Activated T-cell treated with anti-CD3 and anti-CD28 coated beads for 48 hours (primary cell): Measurements from ENCODE around the gene CPNE1.

Experiments used
- DNase-seq: peaks from one replicate; pipeline ENCODE4 v3.0.0-alpha.2; 2020; ENCODE audit warnings: low read depth

Gene CPNE1

GRCh38 chr20:35619196-35620095, 45.3 kb downstream of the CPNE1 start:
- peak; percentile 82 for DNase-seq

DNA sequence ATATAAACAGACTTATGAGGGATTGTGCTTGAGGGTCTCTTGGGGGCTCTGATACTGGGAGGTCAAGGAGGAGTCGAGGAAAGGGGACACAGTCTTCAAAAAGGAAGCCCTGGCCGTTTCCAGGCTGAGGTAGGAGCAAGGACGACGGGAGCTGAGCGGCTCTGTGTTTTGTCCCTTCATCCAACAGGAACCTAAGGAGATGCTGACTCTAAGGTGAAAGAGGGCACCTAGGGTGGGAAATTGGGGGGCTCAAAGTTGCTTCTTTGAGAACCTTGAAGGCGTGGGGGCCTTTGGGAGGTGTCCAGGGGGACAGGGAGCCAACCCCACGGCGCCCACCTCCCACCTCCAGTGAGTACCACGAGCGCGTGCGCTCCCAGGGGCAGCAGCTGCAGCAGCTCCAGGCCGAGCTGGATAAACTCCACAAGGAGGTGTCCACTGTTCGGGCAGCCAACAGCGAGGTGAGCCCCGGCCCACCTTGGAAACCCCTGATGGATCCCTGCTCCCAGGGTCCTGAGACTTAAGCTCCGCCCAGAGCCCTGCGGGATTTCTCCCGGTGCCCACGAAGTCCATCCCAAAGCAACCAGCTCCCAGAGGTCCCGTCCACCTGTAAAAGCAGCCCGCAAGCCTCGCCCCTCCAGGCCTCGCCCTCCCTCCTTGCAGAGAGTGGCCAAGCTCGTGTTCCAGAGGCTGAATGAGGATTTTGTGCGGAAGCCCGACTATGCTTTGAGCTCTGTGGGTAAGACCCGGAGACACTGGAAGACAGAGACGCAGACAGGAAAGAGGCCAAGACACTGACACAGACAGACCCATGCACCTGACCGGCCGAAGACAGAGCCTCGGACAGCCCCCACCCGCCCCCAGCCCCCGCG, 46.2 kb downstream of the CPNE1 start:
- DNase-seq, result no peak

DNA sequence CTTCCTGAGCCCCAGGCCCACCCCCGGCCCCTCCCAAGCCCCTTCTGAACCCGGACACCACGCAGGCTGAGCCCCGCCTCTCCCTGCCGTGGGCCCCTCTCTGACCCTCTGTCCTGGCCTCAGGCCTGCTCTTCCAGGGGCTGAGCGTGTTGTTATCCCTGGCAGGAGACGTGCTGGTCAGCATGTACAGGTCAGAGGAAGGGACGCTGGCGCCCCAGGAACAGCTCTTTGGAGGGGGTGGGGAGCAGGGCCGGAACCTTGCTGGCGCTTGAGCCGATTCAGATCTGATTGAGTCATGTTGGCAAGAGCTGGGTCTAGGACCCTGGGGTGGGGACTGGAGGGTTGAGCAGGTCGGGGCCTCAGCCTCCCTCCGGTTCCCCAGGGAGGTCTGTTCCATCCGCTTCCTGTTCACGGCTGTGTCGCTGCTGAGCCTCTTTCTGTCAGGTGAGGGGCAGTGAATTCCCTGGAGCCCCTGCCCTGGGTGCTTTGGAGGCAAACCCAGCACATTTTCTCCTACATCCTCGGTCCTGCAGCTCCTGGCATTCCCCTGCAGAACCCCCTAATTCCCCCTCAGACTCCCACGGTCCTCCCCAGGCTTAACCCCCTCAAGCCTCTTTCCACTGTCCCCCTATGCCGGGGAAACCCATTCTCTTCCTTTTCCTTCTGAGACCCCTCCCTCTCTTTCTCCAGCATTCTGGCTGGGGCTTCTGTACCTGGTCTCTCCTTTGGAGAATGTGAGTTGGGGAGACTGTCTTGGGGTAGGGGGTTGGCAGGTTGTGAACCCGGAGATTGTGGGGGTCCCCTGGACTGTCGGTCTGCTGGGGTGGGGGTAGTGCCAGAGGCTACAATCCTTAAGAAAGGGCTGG, 47.1 kb downstream of the CPNE1 start:
- DNase-seq, result peak; percentile 50

- peak; percentile 67 for DNase-seq
These were observed 48.0 kb downstream of the CPNE1 start for GRCh38 chr20:35616465-35617396.

- peak; percentile 100 for DNase-seq
These were observed 48.8 kb downstream of the CPNE1 start, which contains the start of gene SPAG4 for GRCh38 chr20:35615667-35616464. SPAG4 (plus strand) TSS chr20:35615829; CDS start chr20:35616004, 175 bp downstream.

- DNase-seq, result no peak
These were observed 53.2 kb downstream of the CPNE1 start for GRCh38 chr20:35611482-35611881.

- no peak for DNase-seq
These were observed 53.8 kb downstream of the CPNE1 start for GRCh38 chr20:35610833-35611427.

DNA sequence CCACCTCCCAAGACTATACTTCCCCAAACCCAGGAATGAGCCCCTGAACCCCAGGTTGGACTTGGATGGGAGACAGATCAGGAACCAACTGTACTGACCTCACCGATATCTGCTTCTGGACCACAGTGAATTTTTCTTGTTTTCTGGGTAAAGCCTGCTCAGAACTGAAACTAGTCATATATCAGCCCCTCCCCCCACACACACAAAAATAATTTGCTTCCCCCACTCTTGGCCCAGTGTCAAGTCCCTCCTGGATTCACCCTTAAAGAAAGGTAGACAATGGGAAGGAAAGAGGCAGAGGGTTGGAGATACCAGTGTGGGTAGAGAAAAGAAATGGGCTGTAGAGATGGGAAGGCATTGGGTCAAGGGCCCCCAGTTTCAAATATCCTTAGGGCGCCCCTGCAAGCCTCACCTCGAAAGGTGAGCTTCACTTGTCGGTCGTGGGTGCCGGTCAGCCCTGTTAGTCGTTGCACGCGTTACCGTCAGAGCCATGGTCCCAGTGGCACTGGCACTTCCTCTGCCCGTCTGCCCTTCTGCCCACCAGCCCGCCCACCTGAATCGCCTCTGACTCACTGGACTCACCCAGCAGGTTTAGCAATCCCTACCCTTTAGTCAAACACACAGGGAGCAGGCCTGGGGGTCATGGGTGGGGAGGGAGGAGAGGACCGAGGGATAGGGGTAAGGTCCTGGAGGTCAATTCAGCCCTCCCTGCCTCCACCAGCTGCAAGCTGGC, 57.5 kb downstream of the CPNE1 start:
- DNase-seq, result no peak

GRCh38 chr20:35606127-35606526, 58.6 kb downstream of the CPNE1 start:
- DNase-seq, result no peak

GRCh38 chr20:35604449-35604747, 60.3 kb downstream of the CPNE1 start:
- DNase-seq, result no peak

DNA sequence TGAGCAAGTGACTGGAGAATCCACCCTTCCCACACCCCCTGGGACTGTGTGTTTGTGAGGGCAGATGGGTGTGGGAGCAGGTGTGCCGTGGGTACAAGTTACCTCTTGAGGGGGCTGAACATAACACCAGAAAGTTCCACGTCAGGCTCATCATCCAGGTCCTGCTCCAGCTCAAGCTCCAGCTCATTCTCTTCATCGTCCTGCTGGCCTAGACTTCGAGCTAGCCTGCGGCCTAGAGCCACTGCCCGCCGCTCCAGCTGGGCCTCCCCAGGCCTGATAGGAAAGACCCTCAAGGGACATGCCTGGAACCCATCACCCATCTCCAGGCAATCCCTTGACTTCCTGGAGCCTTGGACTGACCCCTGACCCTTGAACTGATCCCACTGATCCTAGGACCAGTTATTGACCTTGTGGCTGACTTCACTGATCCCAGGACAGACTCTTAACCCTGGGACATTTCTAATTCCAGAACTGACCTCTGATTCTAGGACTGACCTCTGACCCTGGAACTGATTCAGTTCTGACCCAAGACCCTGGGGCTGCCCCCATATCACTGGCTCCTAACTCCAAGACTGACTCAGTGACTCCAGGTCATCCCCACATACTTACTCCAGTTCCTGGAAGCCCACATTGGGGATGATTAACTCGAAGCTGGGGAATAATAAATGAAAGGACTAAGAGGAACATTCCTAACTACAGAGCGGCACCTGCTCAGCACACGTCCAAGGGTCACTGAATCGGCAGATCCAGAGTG, 60.8 kb downstream of the CPNE1 start:
- DNase-seq, result no peak

DNA sequence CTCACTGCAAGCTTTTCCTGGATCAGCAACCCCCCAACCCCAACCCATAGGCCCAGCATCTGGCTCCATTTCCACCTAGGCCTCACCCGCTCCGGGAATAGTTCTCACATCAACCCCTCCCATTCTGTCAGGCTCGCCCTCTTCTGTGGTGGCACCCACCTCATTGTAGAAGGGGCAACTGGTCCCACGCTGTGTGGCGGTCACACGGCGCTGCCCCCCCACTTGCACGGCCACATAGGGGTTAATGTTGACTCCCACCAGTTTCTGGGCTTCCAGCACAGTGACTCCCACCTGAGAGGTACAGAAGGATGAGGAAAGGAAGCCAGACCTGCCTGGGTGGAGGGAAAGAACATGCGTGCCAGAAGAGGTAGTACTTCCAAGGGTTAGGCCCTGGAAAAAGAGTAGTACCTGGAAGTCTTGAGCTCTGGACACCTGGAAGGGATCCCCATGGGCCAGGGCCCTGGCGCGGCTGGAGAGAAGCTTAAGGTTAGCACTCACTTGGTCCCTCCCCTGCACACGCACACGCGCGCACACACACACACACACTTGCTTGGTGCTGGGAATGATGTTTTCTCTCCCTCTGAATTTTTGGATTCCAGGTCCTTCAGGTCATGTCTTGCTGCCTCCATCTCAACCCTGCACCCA, 61.7 kb downstream of the CPNE1 start:
- no peak for DNase-seq

DNA sequence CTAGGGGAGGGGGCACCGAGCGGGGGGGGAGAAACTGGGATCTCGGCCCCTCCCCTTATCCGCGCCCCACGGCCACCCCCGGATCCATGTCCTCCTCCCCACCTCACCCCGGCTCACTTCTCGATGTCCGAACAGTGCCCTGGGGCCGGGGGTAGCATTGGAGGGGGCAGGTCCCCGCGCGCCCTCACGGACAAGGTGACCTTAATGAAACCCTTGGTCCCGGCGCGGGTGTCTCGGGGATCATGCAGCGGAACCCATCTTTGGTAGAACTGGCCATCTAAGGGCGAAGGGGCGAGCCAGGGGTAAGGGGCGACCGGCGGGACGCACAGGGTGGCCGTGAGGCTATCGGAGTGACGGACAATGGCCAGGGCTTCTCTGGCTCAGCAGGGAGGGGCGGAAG, 62.7 kb downstream of the CPNE1 start:
- DNase-seq, result no peak

DNA sequence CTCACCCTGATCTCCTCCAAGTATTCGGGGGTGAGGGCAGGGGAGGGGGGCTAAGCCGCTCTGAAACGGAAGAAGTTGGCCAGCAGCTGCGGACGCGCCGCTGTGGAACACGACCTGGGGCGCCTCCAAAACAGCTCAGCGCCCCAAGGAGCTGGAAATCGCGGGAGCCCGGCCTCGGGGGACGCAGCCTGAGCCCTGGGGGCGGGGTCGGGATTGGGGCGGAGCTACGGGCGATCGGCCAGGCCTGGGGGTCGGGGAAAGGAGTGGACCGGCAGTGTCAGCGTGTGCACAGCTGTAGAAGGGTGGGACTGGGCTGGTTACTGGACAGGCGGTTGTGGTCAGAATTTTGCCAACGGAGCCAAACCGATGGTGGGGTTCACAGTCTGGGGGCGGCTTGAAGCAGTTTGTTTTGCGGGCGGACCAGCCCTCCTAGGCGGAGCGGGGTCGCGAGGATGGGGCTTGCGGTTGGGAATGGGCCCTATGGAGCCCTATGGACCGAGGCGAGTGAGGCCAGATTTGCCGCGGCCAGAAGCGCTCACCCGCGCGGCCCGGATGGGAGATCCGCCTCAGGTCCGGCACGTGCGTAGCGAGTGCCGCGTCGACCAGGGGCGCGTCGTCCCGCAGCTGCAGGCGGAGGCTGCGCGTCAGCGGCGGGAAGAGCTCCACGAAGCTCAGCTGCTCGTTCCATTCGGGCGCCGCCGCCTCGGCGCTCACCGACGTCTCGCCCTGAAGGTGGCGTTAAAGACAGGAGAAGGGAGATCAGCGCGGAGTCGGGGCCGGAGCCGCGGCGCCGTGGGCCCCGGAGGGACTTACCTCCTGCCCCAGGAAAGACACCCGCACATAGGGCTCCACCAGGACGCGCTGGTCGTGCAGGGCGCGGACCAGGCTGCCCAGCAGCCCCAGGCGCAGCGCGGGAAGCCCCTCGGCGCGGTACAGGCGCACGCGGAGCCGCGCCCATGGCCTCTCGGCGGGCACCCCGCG, 63.4 kb downstream of the CPNE1 start:
- peak; percentile 78 for DNase-seq

DNA sequence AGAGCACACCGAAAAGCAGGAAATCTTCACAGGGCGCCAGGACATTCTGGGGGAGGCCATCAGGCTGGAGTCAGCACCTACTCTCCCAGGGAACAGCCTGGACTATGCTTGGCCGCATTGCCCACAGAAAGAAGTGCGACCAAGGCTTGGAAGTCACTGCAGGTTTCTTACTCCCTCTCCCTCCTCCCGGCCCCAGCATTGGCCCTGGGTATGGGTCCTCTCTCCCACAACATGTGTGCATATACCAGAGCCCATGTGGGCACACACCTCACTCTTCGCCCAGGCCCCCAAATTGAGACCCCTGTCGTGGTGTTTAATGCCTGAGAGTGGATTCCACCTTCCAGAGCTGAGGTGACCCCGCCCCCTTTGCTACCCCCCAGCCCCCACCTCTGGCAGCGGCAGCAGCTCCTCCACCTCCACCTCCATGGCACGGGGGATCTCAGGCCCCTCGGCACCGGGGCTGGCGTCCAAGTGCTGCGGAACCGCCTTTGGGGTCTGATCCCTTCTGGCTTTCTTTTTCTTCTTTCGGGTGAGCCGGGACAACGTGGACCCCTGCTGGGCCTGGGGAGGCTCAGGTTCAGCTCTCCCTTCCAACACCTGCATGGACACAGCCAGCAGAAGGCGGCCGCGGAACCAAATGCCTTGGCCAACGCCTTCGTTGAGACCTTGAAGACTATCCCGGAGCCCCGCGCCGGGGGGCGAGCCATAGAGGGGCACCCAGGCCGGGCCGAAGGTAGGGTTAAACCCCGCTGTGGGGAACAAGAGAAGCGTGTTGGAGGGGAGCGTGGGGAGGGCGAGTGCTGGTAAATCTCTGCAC, 64.3 kb downstream of the CPNE1 start:
- DNase-seq, result no peak

- no peak for DNase-seq
These were observed 65.0 kb downstream of the CPNE1 start for GRCh38 chr20:35599776-35600120.
